ENCODE data around the gene TRAP1. TPM values are rescaled to one million over a fixed set of nuclear protein-coding genes. Genes with fewer than 3 reads are reported as not detected.

The TRAP1 gene
- polyA plus RNA-seq, 1 of the 3 experiments (the other 2 are of a cell fraction): 129 TPM

DNA sequence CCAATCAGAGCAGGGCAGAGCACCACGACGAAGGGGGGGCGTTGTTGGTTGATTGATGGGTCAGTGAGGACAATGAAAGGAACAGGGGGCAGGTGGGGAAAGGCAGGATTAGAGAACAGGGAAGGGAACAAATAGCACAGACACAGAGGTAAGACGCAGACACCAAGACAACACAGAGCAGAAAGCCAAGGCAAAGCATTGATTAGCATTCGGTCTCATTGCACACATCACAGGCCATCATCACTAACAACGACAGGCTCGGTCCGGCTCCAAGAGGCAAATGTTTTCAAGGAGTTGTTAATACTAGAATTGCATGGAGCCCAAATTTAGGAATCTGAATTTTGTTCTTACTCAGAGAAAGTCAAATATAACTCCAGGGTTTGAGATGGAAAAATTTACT lies 34.6 kb upstream of the TRAP1 start:
- TF ChIP-seq EZH2phosphoT487 (IDR thresholded peaks at IDR 0.05; ENCODE audit: borderline replicate concordance, low read depth) (no peak), YY1 (IDR thresholded peaks at IDR 0.05; ENCODE audit: low read depth) (no peak), SMC3 (IDR thresholded peaks at IDR 0.05; ENCODE audit: low read depth, low read length) (no peak), RCOR1 (IDR thresholded peaks at IDR 0.05; ENCODE audit: low read length) (no peak), JUND (IDR thresholded peaks at IDR 0.05) (no peak), MXI1 (IDR thresholded peaks at IDR 0.05; ENCODE audit: low read depth, low read length) (no peak), CHD2 (IDR thresholded peaks at IDR 0.05; ENCODE audit: low read length, partially characterized antibody) (no peak), FOSL2 (IDR thresholded peaks at IDR 0.05; ENCODE audit: borderline replicate concordance, low read depth) (no peak), RXRA (IDR thresholded peaks at IDR 0.05; ENCODE audit: borderline replicate concordance, low read depth) (no peak), NRF1 (IDR thresholded peaks at IDR 0.05; ENCODE audit: low read depth, low read length) (no peak), GABPA (IDR thresholded peaks at IDR 0.05; ENCODE audit: low read depth) (no peak), IRF3 (IDR thresholded peaks at IDR 0.05; ENCODE audit: low read depth, low read length) (no peak)
- TF ChIP-seq, protein P1, sequence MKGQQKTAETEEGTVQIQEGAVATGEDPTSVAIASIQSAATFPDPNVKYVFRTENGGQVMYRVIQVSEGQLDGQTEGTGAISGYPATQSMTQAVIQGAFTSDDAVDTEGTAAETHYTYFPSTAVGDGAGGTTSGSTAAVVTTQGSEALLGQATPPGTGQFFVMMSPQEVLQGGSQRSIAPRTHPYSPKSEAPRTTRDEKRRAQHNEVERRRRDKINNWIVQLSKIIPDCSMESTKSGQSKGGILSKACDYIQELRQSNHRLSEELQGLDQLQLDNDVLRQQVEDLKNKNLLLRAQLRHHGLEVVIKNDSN (IDR thresholded peaks at IDR 0.05; ENCODE audit: borderline replicate concordance, low read depth): no peak
- TF ChIP-seq, protein P2, sequence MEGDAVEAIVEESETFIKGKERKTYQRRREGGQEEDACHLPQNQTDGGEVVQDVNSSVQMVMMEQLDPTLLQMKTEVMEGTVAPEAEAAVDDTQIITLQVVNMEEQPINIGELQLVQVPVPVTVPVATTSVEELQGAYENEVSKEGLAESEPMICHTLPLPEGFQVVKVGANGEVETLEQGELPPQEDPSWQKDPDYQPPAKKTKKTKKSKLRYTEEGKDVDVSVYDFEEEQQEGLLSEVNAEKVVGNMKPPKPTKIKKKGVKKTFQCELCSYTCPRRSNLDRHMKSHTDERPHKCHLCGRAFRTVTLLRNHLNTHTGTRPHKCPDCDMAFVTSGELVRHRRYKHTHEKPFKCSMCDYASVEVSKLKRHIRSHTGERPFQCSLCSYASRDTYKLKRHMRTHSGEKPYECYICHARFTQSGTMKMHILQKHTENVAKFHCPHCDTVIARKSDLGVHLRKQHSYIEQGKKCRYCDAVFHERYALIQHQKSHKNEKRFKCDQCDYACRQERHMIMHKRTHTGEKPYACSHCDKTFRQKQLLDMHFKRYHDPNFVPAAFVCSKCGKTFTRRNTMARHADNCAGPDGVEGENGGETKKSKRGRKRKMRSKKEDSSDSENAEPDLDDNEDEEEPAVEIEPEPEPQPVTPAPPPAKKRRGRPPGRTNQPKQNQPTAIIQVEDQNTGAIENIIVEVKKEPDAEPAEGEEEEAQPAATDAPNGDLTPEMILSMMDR (IDR thresholded peaks at IDR 0.05): no peak
- TF ChIP-seq, protein P3, sequence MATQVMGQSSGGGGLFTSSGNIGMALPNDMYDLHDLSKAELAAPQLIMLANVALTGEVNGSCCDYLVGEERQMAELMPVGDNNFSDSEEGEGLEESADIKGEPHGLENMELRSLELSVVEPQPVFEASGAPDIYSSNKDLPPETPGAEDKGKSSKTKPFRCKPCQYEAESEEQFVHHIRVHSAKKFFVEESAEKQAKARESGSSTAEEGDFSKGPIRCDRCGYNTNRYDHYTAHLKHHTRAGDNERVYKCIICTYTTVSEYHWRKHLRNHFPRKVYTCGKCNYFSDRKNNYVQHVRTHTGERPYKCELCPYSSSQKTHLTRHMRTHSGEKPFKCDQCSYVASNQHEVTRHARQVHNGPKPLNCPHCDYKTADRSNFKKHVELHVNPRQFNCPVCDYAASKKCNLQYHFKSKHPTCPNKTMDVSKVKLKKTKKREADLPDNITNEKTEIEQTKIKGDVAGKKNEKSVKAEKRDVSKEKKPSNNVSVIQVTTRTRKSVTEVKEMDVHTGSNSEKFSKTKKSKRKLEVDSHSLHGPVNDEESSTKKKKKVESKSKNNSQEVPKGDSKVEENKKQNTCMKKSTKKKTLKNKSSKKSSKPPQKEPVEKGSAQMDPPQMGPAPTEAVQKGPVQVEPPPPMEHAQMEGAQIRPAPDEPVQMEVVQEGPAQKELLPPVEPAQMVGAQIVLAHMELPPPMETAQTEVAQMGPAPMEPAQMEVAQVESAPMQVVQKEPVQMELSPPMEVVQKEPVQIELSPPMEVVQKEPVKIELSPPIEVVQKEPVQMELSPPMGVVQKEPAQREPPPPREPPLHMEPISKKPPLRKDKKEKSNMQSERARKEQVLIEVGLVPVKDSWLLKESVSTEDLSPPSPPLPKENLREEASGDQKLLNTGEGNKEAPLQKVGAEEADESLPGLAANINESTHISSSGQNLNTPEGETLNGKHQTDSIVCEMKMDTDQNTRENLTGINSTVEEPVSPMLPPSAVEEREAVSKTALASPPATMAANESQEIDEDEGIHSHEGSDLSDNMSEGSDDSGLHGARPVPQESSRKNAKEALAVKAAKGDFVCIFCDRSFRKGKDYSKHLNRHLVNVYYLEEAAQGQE (IDR thresholded peaks at IDR 0.05; ENCODE audit: low read depth, low read length): no peak
- Histone ChIP-seq H3K4me1 (ENCODE audit: control insufficient read depth in 1 of 2, insufficient read depth in 2 of 2, low read depth in 1 of 2, low read length in 1 of 2) (peaks cover 0 to 26% of the 10 kb centered on the region in 2 experiments; a peak in 2 of 4 replicates), H3K9me2 (no peaks in the 10 kb centered on the region), H3K4me2 (no peak overlapping the region), H3K36me3 (replicated peaks in 1 of 2; ENCODE audit: control insufficient read depth in 1 of 2, insufficient read depth in 2 of 2, low read length in 1 of 2) (peaks cover 46 to 49% of the 10 kb centered on the region in 2 experiments), H3K4me3 (ENCODE audit: low read depth in 2 of 2, low read length in 1 of 2) (no peak overlapping the region), H4K20me1 (ENCODE audit: insufficient read depth) (peaks cover 6% of the 10 kb centered on the region; the same call in 1 of the 2 replicates), H2AFZ (ENCODE audit: low read depth) (no peak overlapping the region), H3K79me2 (ENCODE audit: insufficient read depth) (peaks cover 12% of the 10 kb centered on the region; the same call in 1 of the 2 replicates), H3K27ac (ENCODE audit: low read depth in 2 of 2, low read length in 1 of 2) (no peak overlapping the region), H3K9ac (no peak overlapping the region), H3K27me3 (ENCODE audit: insufficient read depth) (no peaks in the 10 kb centered on the region), H3K9me3 (no peaks in the 10 kb centered on the region), H3F3A (replicated peaks; ENCODE audit: insufficient read depth) (no peaks in the 10 kb centered on the region)
- ChIA-PET POLR2A (no interaction called here), CTCF (interaction anchor here (0.7 kb wide), 1 partner anchor 8 kb away, joined by 3 read pairs; no protein-coding TSS in a partner anchor)
- no peak for DNase-seq
- WGBS (ENCODE audit: low lambda C conversion rate): 97% methylated on average over 8 of the region's 8 CpGs
